Breast epithelium (tissue), 3 donors: ENCODE measurements around the gene DDX54.

ENCODE experiments used
- POLR2A ChIP-seq: fragments of 450-650 bp; IDR thresholded peaks from one replicate; pipeline ENCODE4 v1.6.1; 2016; ENCODE audit warnings: antibody characterized with exemption, mild to moderate bottlenecking, moderate library complexity
- POLR2AphosphoS5 ChIP-seq, 3 donors: sonication (generic); formaldehyde crosslinking; IDR thresholded peaks; one replicate each; pipeline ENCODE4 v1.6.1; 2017; ENCODE audit warnings: antibody characterized with exemption in 3 of 3

DNA sequence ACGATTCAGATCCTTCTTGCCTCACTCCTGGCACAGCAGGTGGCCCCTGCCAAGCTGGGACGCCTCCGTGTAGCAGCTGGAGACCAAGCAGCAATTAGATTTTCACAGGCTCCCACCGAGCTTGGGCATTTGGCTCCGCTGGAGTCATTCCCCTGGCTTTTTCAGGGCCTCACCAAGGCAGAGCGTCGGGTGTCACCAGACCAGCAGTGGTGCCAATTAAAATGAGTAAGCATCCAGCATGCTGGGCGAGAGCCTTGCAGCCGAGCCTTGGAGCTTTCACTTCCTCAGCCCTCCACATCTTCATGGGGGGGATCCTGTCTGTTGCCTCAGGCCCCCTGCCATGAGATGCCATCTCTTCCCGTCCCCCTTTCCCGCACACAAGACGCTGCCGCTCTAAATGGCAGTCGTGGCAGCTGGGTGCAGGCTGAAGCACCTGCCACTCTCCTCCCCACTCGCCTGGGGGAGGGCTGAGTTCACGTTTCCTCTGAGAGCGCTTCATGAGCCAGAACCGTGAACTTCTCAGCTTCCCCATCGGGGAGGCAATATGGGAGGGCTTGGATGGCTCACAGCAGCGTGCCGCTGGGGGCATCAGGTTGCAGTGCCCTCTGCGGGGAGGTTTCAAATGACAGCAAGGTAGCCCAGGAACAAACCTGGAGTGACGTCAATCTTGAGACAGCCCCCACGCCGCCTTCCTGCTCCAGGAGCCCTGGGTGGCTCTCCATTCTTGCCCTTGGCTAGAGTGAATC, 47.7 kb upstream of the DDX54 start:
- TF ChIP-seq POLR2A: no peak
- no peak for TF ChIP-seq POLR2AphosphoS5 (IDR thresholded peaks at IDR 0.05)
